ENCODE results near the gene SLC19A2.

GRCh38 chr1:169493251-169493650 lies 7.5 kb upstream of the SLC19A2 start:
- no peak for TF ChIP-seq MAX (IDR thresholded peaks at IDR 0.05)
- TF ChIP-seq CREB1 (IDR thresholded peaks at IDR 0.05; ENCODE audit: low read depth), result no peak
- TF ChIP-seq TAF1 (IDR thresholded peaks at IDR 0.05; ENCODE audit: low read depth), result no peak
